ENCODE results near the gene OTUD3. TPM values are rescaled to one million over a fixed set of nuclear protein-coding genes. Genes with fewer than 3 reads are reported as not detected.

OTUD3 gene
- total and polyA plus RNA-seq, 2 of the 4 experiments (the other 2 are of a cell fraction), result 2.9 to 3.1 TPM

GRCh38 chr1:19921310-19921709 is 39.1 kb downstream of the OTUD3 start:
- ChIA-PET CTCF (no interaction called here), POLR2A (ENCODE audit: unreplicated experiment) (no interaction called here)
- H4K20me1 ChIP-seq (ENCODE audit: insufficient read depth, low read length), result no peaks in the 10 kb centered on the region
- H2AK9ac ChIP-seq (replicated peaks; ENCODE audit: low read depth, low read length, poor library complexity), result no peak overlapping the region
- WGBS, 2 experiments (ENCODE audit: extremely low coverage in 2 of 2, insufficient read length in 1 of 2), result 86% methylated on average over 5 of the region's 13 CpGs; no CpG with 5 or more reads in 1 of the 2 experiments
- no peak overlapping the region for H3K14ac ChIP-seq (replicated peaks; ENCODE audit: low read depth, low read length)
- H3K4me1 ChIP-seq (ENCODE audit: control insufficient read depth, insufficient read depth, low read length), result no peaks in the 10 kb centered on the region
- H3K4me2 ChIP-seq (ENCODE audit: low read depth, low read length), result no peak overlapping the region
- no peak for TF ChIP-seq FOS (IDR thresholded peaks at IDR 0.05; ENCODE audit: low read depth, low read length)
- TF ChIP-seq MAZ (IDR thresholded peaks at IDR 0.05; ENCODE audit: borderline replicate concordance, low read depth, low read length), result no peak
- TF ChIP-seq CHD1 (IDR thresholded peaks at IDR 0.05; ENCODE audit: low read depth, low read length), result no peak
- TF ChIP-seq RFX5 (IDR thresholded peaks at IDR 0.05; ENCODE audit: low read depth, low read length), result no peak
- TF ChIP-seq ELK1 (IDR thresholded peaks at IDR 0.05; ENCODE audit: borderline replicate concordance, low read depth, low read length), result no peak
- TF ChIP-seq, protein P1, sequence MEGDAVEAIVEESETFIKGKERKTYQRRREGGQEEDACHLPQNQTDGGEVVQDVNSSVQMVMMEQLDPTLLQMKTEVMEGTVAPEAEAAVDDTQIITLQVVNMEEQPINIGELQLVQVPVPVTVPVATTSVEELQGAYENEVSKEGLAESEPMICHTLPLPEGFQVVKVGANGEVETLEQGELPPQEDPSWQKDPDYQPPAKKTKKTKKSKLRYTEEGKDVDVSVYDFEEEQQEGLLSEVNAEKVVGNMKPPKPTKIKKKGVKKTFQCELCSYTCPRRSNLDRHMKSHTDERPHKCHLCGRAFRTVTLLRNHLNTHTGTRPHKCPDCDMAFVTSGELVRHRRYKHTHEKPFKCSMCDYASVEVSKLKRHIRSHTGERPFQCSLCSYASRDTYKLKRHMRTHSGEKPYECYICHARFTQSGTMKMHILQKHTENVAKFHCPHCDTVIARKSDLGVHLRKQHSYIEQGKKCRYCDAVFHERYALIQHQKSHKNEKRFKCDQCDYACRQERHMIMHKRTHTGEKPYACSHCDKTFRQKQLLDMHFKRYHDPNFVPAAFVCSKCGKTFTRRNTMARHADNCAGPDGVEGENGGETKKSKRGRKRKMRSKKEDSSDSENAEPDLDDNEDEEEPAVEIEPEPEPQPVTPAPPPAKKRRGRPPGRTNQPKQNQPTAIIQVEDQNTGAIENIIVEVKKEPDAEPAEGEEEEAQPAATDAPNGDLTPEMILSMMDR (conservative IDR thresholded peaks at IDR 0.05; ENCODE audit: low read depth, low read length), result no peak
- TF ChIP-seq BHLHE40 (IDR thresholded peaks at IDR 0.05; ENCODE audit: low read depth, low read length), result no peak
- no peak for TF ChIP-seq NFE2L2 (IDR thresholded peaks at IDR 0.05; ENCODE audit: low read depth, low read length)
- no peak for TF ChIP-seq POLR2A (IDR thresholded peaks at IDR 0.05; ENCODE audit: low read depth, low read length)
- no peak for TF ChIP-seq RAD21 (IDR thresholded peaks at IDR 0.05; ENCODE audit: low read length)
- TF ChIP-seq RCOR1 (IDR thresholded peaks at IDR 0.05; ENCODE audit: insufficient replicate concordance, low read length), result no peak
- TF ChIP-seq CEBPB (IDR thresholded peaks at IDR 0.05; ENCODE audit: low read depth, low read length), result no peak
- TF ChIP-seq SMC3 (IDR thresholded peaks at IDR 0.05; ENCODE audit: low read depth, low read length), result no peak
- no peak for TF ChIP-seq MAFK (IDR thresholded peaks at IDR 0.05; ENCODE audit: low read depth, low read length)
- TF ChIP-seq USF2 (IDR thresholded peaks at IDR 0.05; ENCODE audit: low read depth, low read length), result no peak
- no peak for TF ChIP-seq MXI1 (IDR thresholded peaks at IDR 0.05; ENCODE audit: borderline replicate concordance, low read depth, low read length)
- BruUV-seq (replicated peaks), result no TSS peak
- ATAC-seq (ENCODE audit: low read depth) (no peak), DNase-seq (no peak)
- intact Hi-C loops (cut with micrococcal nuclease), result no loop called here
- no peak overlapping the region for H2BK15ac ChIP-seq (ENCODE audit: low read depth, low read length)
- H2AK5ac ChIP-seq (ENCODE audit: low read depth, low read length), result no peak overlapping the region
- H3K4ac ChIP-seq (ENCODE audit: low read depth, low read length), result no peak overlapping the region
- dilution Hi-C loops (cut with HindIII; ENCODE audit: low sequenced_read_pairs, unreplicated experiment), result no loop called here
- H3K18ac ChIP-seq (ENCODE audit: low read depth, low read length), result no peak overlapping the region
- no peaks in the 10 kb centered on the region for H3K9me3 ChIP-seq (ENCODE audit: control insufficient read depth, insufficient read depth, low read length)
- no peak overlapping the region for H2BK120ac ChIP-seq (ENCODE audit: low read depth, low read length)
- H4K5ac ChIP-seq (ENCODE audit: low read depth, low read length), result no peak overlapping the region
- no peak overlapping the region for H2AFZ ChIP-seq (replicated peaks; ENCODE audit: low read length, poor library complexity)
- no peak overlapping the region for H3K27ac ChIP-seq (ENCODE audit: insufficient read depth, low read length)
- H3K36me3 ChIP-seq (ENCODE audit: control insufficient read depth, insufficient read depth, low read length), result no peaks in the 10 kb centered on the region
- no peak overlapping the region for H2BK20ac ChIP-seq (ENCODE audit: low read depth, low read length)
- H3K56ac ChIP-seq (ENCODE audit: extremely low read depth, insufficient read depth, low read length), result no peak overlapping the region
- H3K9ac ChIP-seq (ENCODE audit: low read depth, low read length), result no peak overlapping the region
- no peak overlapping the region for H4K8ac ChIP-seq (ENCODE audit: low read depth in 2 of 2, low read length in 2 of 2)
- no peaks in the 10 kb centered on the region for H3K9me1 ChIP-seq (ENCODE audit: insufficient read depth, low read length)
- in situ Hi-C loops (cut with MboI; ENCODE audit: low sequenced_read_pairs), result no loop called here
- H3K4me3 ChIP-seq (ENCODE audit: insufficient read depth, low read depth, low read length), result no peak overlapping the region
- peaks cover 12% of the 10 kb centered on the region; the same call in 1 of the 2 replicates for H3K27me3 ChIP-seq (ENCODE audit: control insufficient read depth, insufficient read depth, low read length)
- no peak overlapping the region for H4K91ac ChIP-seq (ENCODE audit: insufficient read depth, low read depth, low read length)
- no peak overlapping the region for H3K23ac ChIP-seq (ENCODE audit: low read depth, low read length)
- no peaks in the 10 kb centered on the region for H3K79me1 ChIP-seq (ENCODE audit: low read depth in 1 of 2, low read length in 2 of 2)
- no peak overlapping the region for H2BK5ac ChIP-seq (ENCODE audit: low read depth, low read length, poor library complexity, severe bottlenecking)

Data from IMR-90 (cell line).